AG04449 (cell line): Measurements from ENCODE around the gene CYTIP.
A peak's percentile ranks its signal among the peaks of the same experiment; 100 is the strongest.

Source experiments
- CTCF ChIA-PET: fragments of 350-600 bp; formaldehyde crosslinking; extraction: SDS; loops from one replicate; lab custom pipeline; 2021; ENCODE audit warnings: antibody characterized with exemption; lab: Yijun Ruan, JAX
- POLR2A ChIA-PET: fragments of 400-600, 350-600 bp; formaldehyde crosslinking; extraction: SDS; loops from one replicate; lab custom pipeline; 2020; ENCODE audit warnings: antibody characterized with exemption, inconsistent platforms; lab: Yijun Ruan, JAX
- DNase-seq: peaks from one replicate; pipeline ENCODE4 v3.0.0-alpha.2; 2010; ENCODE audit warnings: low read depth, low spot score
- H3K4me3 ChIP-seq: 2 replicates; pipeline ENCODE4 v1.5.1; 2011; ENCODE audit warnings: low read depth, mild to moderate bottlenecking, control low read depth, low read length
- TF ChIP-seq, protein P1 (sequence below): IDR thresholded peaks from one replicate; pipeline ENCODE4 v1.5.1; 2011; ENCODE audit warnings: mild to moderate bottlenecking, moderate library complexity, low read length, control low read depth, inconsistent platforms; ENCODE audit not compliant: insufficient read depth; ENCODE audit errors: missing control alignments

CYTIP gene

DNA sequence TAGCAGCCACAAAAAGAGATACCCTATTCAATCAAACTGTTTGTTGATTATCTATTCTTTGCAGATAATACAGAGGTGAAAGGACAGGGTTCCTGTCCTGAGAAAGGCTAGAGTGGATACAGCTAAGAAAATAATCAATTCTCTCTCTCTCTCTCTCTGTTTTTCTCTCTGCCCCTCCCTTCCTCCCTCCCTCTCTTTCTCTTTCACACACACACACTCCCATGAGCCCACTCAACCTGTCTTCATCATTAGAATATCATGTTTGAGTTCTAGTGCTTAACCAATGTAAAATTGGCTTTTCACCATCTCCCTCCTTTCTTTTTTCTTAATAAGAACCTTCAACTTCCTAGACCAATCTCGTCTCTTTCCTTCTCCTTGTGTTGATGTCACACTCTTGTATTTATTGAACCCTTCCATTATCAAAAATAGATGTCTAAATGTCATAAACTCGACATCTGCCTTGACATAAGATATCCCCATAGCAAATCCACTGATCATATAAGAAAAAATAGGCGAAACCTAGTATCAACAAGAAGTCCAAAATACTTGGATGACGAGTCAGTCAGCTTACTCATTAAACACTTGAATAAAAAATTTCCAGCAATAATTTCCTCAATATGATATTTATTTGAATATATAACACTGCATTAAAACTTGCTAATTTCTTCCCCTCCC lies 42.8 kb upstream of the CYTIP start:
- TF ChIP-seq, protein P1, sequence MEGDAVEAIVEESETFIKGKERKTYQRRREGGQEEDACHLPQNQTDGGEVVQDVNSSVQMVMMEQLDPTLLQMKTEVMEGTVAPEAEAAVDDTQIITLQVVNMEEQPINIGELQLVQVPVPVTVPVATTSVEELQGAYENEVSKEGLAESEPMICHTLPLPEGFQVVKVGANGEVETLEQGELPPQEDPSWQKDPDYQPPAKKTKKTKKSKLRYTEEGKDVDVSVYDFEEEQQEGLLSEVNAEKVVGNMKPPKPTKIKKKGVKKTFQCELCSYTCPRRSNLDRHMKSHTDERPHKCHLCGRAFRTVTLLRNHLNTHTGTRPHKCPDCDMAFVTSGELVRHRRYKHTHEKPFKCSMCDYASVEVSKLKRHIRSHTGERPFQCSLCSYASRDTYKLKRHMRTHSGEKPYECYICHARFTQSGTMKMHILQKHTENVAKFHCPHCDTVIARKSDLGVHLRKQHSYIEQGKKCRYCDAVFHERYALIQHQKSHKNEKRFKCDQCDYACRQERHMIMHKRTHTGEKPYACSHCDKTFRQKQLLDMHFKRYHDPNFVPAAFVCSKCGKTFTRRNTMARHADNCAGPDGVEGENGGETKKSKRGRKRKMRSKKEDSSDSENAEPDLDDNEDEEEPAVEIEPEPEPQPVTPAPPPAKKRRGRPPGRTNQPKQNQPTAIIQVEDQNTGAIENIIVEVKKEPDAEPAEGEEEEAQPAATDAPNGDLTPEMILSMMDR: no peak
- no peak for DNase-seq
- no peak overlapping the region for H3K4me3 ChIP-seq
- CTCF ChIA-PET: interaction anchor here (1.3 to 6.5 kb wide), 4 partner anchors 11 to 159 kb away, joined by 3 to 56 read pairs (median 8); partner anchors contain the start of gene ERMN
- POLR2A ChIA-PET: no interaction called here

GRCh38 chr2:157480182-157480961 lies 36.5 kb upstream of the CYTIP start:
- CTCF ChIA-PET: interaction anchor here (0.8 to 1.6 kb wide), 5 partner anchors 10 to 153 kb away, joined by 3 to 8 read pairs (median 5); no protein-coding TSS in a partner anchor
- DNase-seq: peak; percentile 31

DNA sequence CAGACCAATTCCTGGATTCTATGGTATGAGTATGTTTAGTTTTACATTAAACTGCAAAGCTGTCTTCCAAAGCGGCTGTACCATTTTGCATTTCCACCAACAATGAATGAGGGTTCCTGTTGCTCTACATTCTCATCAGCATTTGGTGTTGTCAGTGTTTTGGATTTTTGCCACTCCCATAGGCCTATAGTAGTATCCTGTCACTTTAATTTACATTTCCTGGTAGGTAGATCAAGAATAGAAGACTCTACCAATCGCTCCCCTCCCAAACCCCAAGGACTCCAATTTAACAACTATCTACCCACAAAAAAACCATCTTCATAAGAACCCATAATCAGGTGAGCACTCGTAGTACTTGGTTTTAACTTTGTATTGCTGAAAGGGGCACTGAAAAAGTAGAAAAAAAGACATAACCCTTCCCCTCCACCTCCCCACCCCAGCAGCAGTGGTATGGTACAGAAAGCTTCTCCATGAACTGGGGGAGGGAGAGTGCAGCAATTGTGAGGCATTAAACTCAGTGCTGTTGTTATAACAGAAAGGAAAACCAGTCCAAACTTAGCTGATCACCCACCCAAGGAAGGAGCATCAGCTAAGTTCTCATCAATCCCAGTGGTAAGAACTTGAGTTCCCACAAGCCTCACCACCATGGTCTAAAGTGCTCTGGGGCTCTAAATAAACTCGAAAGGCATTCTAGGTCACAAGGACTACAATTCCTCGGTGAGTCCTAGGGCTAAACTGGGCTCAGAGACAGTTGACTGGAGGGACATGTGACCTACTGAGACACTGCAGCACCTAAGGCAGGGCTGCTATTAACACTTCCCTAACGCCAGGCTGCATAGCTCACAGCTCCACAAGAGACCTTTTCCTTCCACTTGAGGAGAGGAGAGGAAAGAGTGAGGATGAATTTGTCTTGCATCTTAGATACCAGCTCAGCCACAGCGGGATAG lies 35.5 kb upstream of the CYTIP start:
- TF ChIP-seq, protein P1: no peak
- no peak overlapping the region for H3K4me3 ChIP-seq
- ChIA-PET CTCF (interaction anchor here (1.1 to 1.6 kb wide), 5 partner anchors 13 to 177 kb away, joined by 3 to 8 read pairs (median 5); no protein-coding TSS in a partner anchor), POLR2A (no interaction called here)
- no peak for DNase-seq

More at GRCh38 chr2:157480182-157480961, 36.5 kb upstream of the CYTIP start:
- POLR2A ChIA-PET: no interaction called here
- TF ChIP-seq, protein P1: no peak
- H3K4me3 ChIP-seq: no peak overlapping the region

DNA sequence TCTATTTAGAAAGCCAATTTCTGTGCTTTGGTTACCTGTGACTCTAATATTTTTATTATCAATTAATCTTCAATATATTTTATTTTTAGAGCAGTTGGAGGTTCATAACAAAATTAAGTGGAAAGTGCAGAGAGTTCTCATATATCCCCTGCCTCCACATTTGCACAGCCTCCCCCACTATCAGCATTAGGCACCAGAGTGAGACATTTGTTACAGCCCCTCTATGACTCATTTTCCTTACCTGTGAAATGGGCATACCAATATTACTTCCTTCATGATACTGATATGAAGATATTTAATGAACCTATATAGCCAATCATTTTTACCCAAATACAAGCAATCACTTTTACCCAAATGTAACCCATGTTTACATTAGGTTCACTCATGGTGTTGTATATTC lies 34.0 kb upstream of the CYTIP start:
- POLR2A ChIA-PET: no interaction called here
- TF ChIP-seq, protein P1: no peak
- DNase-seq: no peak
- H3K4me3 ChIP-seq: no peak overlapping the region
- CTCF ChIA-PET: interaction anchor here (1.2 to 1.5 kb wide), 3 partner anchors 13 to 176 kb away, joined by 3 to 6 read pairs (median 4); no protein-coding TSS in a partner anchor

- TF ChIP-seq, protein P1: no peak
- no peak for DNase-seq
- CTCF ChIA-PET: interaction anchor here (1.3 to 1.8 kb wide), 3 partner anchors 13 to 126 kb away, joined by 3 to 6 read pairs (median 4); no protein-coding TSS in a partner anchor
- POLR2A ChIA-PET: no interaction called here
- no peak overlapping the region for H3K4me3 ChIP-seq
These were observed 33.2 kb upstream of the CYTIP start for GRCh38 chr2:157476953-157477709.
